Stimulated activated CD8-positive, alpha-beta memory T cell treated with anti-CD3 and anti-CD28 coated beads, Interleukin-2, amount 100 ng/mL, for 1 hour (primary cell): Measurements from ENCODE around the gene MAD2L1BP.

Experiments
- DNase-seq, 2 donors: peaks; one replicate each; pipeline ENCODE4 v3.0.0-alpha.2; 2020; ENCODE audit warnings: low read depth in 2 of 2

Gene MAD2L1BP

GRCh38 chr6:43683708-43684455 lies 48.2 kb downstream of the MAD2L1BP start:
- DNase-seq, result no peak

- DNase-seq, result no peak
These were observed 51.4 kb downstream of the MAD2L1BP start for GRCh38 chr6:43687079-43687436.

GRCh38 chr6:43687437-43688347 lies 52.1 kb downstream of the MAD2L1BP start, which contains the start of gene MRPS18A:
TSS of gene MRPS18A (minus strand) at chr6:43687791. CDS start at chr6:43687779, 12 bp downstream.
- peak; percentile 56 to 60 for DNase-seq

GRCh38 chr6:43689421-43689820 lies 53.8 kb downstream of the MAD2L1BP start:
- no peak for DNase-seq
